AG20443 (cell line): ENCODE measurements around the gene SSX4B.
"Not testable (repeated sequence)": the region's sequence is repeated elsewhere in the genome, so short reads cannot be mapped to it uniquely, and the experiment has no call there.

ENCODE experiments used
- DNase-seq: peaks from one replicate; pipeline ENCODE4 v3.0.0; 2012; ENCODE audit warnings: low spot score, mixed read lengths

The SSX4B gene, protein sequence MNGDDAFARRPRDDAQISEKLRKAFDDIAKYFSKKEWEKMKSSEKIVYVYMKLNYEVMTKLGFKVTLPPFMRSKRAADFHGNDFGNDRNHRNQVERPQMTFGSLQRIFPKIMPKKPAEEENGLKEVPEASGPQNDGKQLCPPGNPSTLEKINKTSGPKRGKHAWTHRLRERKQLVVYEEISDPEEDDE

GRCh38 chrX:48411860-48412259 lies at the start of gene SSX4B:
Gene SSX4B (minus strand): TSS chrX:48411960. CDS start chrX:48411372, 588 bp downstream.
- DNase-seq, result not testable (repeated sequence)

GRCh38 chrX:48460606-48461005 lies 48.8 kb upstream of the SSX4B start:
- no peak for DNase-seq

DNA sequence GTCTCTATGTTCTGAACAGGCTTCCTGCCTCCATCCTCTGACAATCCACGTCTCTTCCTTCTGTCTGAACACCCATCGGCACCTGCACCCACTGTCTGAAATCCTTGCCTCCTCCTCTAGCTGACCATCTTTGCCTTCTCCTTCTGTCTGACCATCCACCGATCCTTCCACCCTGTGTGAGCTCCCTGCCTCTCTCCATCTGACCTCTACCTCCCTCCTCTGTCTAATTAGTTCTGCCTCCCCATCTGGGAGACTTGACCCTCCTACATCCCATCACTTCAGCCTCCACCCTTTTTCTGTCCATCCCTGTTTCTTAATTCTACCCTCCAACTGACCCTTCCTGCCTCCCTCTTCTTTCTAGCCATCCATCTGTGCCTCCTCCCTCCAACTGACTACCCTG lies 48.3 kb upstream of the SSX4B start:
- DNase-seq, result no peak

GRCh38 chrX:48459483-48459882 lies 47.7 kb upstream of the SSX4B start:
- no peak for DNase-seq

GRCh38 chrX:48458711-48459110 lies 47.0 kb upstream of the SSX4B start:
- DNase-seq, result no peak

- no peak for DNase-seq
These were observed 45.0 kb upstream of the SSX4B start for GRCh38 chrX:48456628-48457331.

GRCh38 chrX:48451708-48452107 lies 39.9 kb upstream of the SSX4B start:
- DNase-seq, result no peak

DNA sequence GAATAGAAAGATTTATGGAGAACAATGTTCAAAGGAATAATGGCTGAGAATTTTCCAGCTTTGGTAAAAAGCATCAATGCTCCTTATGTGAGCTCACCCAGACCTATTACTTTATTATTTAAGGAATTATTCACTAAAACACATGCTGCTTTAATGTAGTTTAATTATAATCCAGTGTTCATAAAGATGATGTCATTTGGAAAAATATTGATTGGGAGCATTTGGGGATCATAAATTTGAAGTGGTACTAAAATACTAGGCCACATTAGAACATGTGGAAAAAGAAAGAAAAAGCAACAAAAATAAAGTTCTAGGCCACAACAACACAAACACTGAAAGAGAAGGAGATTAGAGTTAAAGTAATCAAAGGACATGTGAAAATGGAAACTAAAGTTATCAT lies 38.3 kb upstream of the SSX4B start:
- DNase-seq, result no peak

- not testable (repeated sequence) for DNase-seq
These were observed 35.4 kb upstream of the SSX4B start for GRCh38 chrX:48447201-48447600.

DNA sequence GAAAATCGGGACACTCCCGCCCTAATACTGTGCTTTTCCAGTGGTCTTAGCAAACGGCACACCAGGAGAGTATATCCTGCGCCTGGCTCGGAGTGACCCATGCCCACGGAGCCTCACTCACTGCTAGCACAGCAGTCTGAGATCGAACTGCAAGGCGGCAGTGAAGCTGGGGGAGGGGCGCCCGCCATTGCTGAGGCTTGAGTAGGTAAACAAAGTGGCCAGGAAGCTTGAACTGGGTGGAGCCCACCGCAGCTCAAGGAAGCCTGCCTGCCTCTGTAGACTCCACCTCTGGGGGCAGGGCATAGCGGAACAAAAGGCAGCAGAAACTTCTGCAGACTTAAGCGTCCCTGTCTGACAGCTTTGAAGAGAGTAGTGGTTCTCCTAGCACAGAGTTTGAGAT lies 22.0 kb upstream of the SSX4B start:
- not testable (repeated sequence) for DNase-seq

DNA sequence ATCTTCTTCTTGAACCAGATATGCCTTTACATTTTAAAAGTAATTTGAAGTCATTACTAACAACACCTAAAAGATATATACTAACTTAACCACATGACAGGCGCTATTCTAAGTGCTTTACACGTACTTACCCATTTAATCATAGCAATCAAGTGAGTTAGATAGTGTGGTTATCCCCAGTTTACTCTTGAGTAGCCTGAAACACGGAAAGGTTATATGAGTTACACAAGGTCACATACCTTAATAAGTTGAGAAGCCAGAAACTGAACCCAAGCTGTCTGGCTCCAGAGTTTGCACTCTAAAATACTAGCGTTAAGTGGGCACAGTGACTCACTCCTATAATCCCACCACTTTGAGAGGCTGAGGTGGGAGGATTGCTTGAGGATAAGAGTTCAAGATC lies 18.4 kb upstream of the SSX4B start:
- not testable (repeated sequence) for DNase-seq

GRCh38 chrX:48429606-48430005 lies 17.8 kb upstream of the SSX4B start:
- not testable (repeated sequence) for DNase-seq

DNA sequence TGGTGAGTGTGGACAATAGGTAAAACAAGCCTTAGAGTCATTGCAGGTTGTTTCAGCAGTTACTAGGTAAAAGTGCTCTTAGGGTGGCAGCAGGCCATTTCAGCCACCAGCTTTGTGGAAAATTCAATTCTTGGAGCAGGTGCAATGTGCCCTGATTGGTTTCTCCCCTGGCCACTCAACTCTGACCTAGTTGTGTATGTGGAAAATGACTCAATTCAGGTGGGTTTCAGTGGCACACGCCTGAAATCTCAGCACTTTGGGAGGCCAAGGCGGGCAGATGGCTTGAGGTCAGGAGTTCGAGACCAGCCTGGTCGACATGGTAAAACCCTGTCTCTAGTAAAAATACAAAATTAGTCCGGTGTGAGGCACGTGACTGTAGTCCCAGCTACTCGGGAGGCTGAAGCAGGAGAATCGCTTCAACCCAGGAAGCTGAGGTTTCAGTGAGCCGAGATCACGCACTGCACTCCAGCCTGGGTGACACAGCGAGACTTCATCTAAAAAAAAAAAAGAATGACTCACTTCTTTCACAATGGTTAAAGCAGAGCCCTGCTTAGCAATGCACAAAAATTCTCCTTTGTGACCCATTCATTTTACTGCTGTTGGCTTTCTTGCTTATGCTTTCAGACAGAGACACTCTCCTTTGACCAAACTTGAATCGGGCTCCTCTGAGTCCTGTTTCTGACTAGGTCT lies 15.4 kb upstream of the SSX4B start:
- not testable (repeated sequence) for DNase-seq

DNA sequence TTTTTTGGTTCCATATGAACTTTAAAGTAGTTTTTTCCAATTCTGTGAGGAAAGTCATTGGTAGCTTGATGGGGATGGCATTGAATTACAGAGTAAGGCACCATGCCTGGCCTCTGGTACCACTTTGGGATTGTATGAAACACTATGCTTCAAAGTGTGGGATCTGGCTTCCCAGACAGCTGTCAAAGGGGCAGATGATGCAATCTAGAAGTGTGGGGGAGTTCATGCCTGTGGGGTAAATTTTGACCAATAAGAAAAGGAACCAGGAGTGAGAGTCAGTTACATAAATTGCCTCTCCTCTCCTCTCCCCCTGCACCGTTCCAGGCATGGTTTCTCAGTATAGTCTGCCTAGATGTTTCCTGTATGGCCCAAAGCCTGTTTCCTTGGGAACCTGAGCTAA lies 13.9 kb downstream of the SSX4B start:
- DNase-seq, result not testable (repeated sequence)

DNA sequence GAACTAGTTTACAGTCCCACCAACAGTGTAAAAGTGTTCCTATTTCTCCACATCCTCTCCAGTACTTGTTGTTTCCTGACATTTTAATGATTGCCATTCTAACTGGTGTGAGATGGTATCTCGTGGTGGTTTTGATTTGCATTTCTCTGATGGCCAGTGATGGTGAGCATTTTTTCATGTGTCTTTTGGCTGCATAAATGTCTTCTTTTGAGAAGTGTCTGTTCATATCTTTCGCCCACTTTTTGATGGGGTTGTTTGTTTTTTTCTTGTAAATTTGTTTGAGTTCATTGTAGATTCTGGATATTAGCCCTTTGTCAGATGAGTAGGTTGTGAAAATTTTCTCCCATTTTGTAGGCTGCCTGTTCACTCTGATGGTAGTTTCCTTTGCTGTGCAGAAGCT lies 14.8 kb downstream of the SSX4B start:
- not testable (repeated sequence) for DNase-seq

DNA sequence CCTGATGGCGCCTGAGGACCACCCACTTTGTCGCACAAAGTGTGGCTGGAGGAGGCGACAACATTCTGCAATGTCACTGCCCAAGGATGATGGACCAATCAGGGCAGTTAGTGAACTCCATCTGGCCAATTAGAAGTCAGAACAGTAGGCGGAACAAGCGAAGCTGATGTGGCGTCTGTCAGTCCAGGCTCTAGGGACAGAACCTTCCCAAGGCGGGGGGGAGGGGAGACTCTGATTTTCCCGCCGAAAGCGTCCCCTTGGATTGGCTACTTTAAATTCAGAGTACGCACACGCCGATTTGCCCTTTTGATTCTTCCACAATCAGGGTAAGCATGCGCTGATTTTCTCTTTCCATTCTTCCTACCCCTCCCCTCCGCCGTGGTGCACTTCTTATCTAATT lies 28.5 kb downstream of the SSX4B start, which contains the start of gene SSX4:
Gene SSX4, plus strand, starts transcription at position 301 of the 400 bp plus-strand sequence. CDS start 515 bp downstream, outside the sequence.
- not testable (repeated sequence) for DNase-seq

DNA sequence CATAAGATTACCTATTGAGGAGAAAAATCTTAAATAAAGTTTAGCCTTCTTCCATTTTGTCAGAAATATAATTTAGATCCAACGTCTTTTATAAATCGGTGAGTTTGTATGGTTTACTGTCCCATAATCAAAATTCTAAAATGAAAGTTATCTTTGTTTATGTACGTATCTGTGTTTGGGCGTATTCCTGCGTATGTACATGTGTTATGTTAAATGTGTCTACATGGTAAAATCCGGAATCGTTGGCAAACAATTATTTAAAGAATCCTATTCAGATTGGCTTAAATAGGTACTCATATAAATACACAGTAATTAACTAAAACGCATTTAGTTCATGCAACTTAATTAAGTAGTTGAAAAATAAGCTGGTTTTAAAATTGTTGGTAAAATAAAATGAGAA lies 41.4 kb downstream of the SSX4B start:
- DNase-seq, result not testable (repeated sequence)

GRCh38 chrX:48367717-48368408 lies 43.9 kb downstream of the SSX4B start:
- DNase-seq, result not testable (repeated sequence)

DNA sequence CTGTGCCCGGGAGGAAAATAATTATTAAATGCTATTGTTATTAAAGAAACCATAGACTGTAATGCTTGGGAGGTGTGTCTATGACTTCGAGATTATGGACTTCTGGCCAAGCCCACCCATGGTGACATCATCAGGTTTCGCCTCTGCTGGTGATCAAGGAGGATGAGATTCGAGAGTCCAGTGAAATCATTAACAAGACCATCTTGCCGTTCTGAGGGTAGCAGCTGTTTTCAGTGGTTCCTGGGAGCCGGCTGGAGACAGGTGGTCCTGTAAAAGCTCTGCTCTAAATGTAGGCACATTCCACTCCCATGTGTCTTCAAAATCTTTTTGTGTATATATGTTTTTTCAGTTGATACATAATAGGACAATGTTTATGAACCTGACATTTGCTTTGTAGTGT lies 52.5 kb downstream of the SSX4B start:
- not testable (repeated sequence) for DNase-seq

GRCh38 chrX:48357681-48358080 lies 54.1 kb downstream of the SSX4B start:
- no peak for DNase-seq

GRCh38 chrX:48356315-48357094 lies 55.3 kb downstream of the SSX4B start, which contains the start of gene SSX3:
Gene SSX3 (minus strand): TSS chrX:48356703. CDS start chrX:48355249, 1,454 bp downstream.
- DNase-seq, result not testable (repeated sequence)
